Measurements from ENCODE around the gene ASL. TPM values are rescaled to one million over a fixed set of nuclear protein-coding genes. Genes with fewer than 3 reads are reported as not detected.

ASL gene
- polyA plus RNA-seq, 1 of the 3 experiments (the other 2 are of a cell fraction) = 138 TPM

GRCh38 chr7:66033471-66034385 is 41.9 kb upstream of the ASL start (continued):
- no peak for TF ChIP-seq CTCF (IDR thresholded peaks at IDR 0.05)
- TF ChIP-seq, protein P1, sequence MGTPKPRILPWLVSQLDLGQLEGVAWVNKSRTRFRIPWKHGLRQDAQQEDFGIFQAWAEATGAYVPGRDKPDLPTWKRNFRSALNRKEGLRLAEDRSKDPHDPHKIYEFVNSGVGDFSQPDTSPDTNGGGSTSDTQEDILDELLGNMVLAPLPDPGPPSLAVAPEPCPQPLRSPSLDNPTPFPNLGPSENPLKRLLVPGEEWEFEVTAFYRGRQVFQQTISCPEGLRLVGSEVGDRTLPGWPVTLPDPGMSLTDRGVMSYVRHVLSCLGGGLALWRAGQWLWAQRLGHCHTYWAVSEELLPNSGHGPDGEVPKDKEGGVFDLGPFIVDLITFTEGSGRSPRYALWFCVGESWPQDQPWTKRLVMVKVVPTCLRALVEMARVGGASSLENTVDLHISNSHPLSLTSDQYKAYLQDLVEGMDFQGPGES (IDR thresholded peaks at IDR 0.05; ENCODE audit: low read depth, low read length) = no peak
- no peak for TF ChIP-seq TAF1 (IDR thresholded peaks at IDR 0.05; ENCODE audit: borderline replicate concordance, low read depth, low read length)
- TF ChIP-seq ELF1 (IDR thresholded peaks at IDR 0.05) = no peak
- TF ChIP-seq EP300 (IDR thresholded peaks at IDR 0.05; ENCODE audit: borderline replicate concordance in 1 of 2, low read depth in 1 of 2, low read length in 1 of 2) = peak; percentile 25 to 94; a peak in 2 of 4 replicates
- peak; percentile 83 for TF ChIP-seq RCOR1 (IDR thresholded peaks at IDR 0.05; ENCODE audit: low read length)
- TF ChIP-seq ZBTB33 (IDR thresholded peaks at IDR 0.05; ENCODE audit: borderline replicate concordance, low read depth) = no peak; the same call in 1 of the 2 replicates
- peak; percentile 78 for TF ChIP-seq TCF12 (IDR thresholded peaks at IDR 0.05)
- TF ChIP-seq GABPA (IDR thresholded peaks at IDR 0.05; ENCODE audit: low read depth) = no peak
- 0 out of 2 replicates have a peak, but pooled peaks have one; percentile 57 for TF ChIP-seq FOXJ3 (CRISPR knock-in tag; IDR thresholded peaks at IDR 0.05)
- no peak for TF ChIP-seq SIN3A (IDR thresholded peaks at IDR 0.05; ENCODE audit: borderline replicate concordance, low read depth, low read length)
- no peak for TF ChIP-seq RXRA (IDR thresholded peaks at IDR 0.05; ENCODE audit: borderline replicate concordance, low read depth)
- TF ChIP-seq, protein P2, sequence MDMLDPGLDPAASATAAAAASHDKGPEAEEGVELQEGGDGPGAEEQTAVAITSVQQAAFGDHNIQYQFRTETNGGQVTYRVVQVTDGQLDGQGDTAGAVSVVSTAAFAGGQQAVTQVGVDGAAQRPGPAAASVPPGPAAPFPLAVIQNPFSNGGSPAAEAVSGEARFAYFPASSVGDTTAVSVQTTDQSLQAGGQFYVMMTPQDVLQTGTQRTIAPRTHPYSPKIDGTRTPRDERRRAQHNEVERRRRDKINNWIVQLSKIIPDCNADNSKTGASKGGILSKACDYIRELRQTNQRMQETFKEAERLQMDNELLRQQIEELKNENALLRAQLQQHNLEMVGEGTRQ (IDR thresholded peaks at IDR 0.05; ENCODE audit: borderline replicate concordance, low read depth, low read length) = no peak
- peak; percentile 24; the same call in 1 of the 2 replicates for TF ChIP-seq RAD21 (IDR thresholded peaks at IDR 0.05; ENCODE audit: low read length)
- no peak for TF ChIP-seq FOXM1 (IDR thresholded peaks at IDR 0.05; ENCODE audit: low read depth)
- no peak for TF ChIP-seq MAX (IDR thresholded peaks at IDR 0.05; ENCODE audit: low read depth)
- TF ChIP-seq GATA2 (CRISPR knock-in tag; IDR thresholded peaks at IDR 0.05) = peak; percentile 85
- TF ChIP-seq PBX3 (IDR thresholded peaks at IDR 0.05) = peak; percentile 74
- TF ChIP-seq YY1 (IDR thresholded peaks at IDR 0.05; ENCODE audit: low read depth) = no peak
- peak; percentile 24; the same call in 1 of the 2 replicates for TF ChIP-seq JUND (IDR thresholded peaks at IDR 0.05)

All from SK-N-SH (cell line).